GM10266 (cell line): Measurements from ENCODE around the gene RUNX3.

Experiments
- DNase-seq: peaks from one replicate; pipeline ENCODE4 v3.0.0; 2012; ENCODE audit errors: extremely low spot score
- TF ChIP-seq, protein P1 (sequence below): IDR thresholded peaks from 2 replicates; pipeline ENCODE4 v1.5.1; 2012; ENCODE audit warnings: mild to moderate bottlenecking, low read depth; ENCODE audit not compliant: control insufficient read depth, insufficient read depth; ENCODE audit errors: missing control alignments

RUNX3 gene

GRCh38 chr1:24926563-24927249 lies 3.4 kb downstream of the RUNX3 start:
- TF ChIP-seq, protein P1, sequence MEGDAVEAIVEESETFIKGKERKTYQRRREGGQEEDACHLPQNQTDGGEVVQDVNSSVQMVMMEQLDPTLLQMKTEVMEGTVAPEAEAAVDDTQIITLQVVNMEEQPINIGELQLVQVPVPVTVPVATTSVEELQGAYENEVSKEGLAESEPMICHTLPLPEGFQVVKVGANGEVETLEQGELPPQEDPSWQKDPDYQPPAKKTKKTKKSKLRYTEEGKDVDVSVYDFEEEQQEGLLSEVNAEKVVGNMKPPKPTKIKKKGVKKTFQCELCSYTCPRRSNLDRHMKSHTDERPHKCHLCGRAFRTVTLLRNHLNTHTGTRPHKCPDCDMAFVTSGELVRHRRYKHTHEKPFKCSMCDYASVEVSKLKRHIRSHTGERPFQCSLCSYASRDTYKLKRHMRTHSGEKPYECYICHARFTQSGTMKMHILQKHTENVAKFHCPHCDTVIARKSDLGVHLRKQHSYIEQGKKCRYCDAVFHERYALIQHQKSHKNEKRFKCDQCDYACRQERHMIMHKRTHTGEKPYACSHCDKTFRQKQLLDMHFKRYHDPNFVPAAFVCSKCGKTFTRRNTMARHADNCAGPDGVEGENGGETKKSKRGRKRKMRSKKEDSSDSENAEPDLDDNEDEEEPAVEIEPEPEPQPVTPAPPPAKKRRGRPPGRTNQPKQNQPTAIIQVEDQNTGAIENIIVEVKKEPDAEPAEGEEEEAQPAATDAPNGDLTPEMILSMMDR: peak; percentile 18
- no peak for DNase-seq

- no peak for DNase-seq
Measured at GRCh38 chr1:24925963-24926362, 4.1 kb downstream of the RUNX3 start.

DNA sequence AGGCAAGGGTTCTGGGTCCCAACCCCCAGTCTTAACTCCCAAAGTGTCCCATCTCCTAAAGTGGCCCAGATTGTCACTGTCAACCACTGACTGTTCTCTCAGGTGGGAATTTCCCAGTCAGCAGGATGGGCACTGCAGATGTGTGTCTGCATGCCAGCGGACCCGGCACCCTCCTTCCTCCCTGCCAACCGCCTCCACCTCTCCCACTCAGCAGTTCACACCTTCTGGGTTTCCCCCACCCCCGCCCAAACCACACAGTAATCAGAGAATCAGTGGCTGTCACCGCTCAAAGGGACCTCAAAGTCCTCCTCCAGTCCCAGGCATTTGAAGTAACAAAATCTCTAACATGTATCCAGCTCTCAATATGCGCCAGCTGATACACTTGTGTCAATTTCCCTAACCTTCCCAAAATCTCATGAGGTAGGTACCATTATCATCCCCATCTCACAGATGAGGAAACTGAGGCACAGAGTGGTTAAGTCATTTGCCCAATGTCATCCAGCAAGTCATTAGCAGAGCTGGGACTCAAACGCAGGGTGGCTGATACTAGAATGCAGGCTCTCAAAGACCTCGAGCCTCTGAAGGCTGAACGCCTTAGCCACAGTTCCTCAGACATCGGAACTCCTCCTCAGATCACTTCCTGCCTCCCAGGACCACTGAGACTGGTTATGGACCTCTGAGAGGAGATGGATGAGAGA lies 4.8 kb downstream of the RUNX3 start:
- TF ChIP-seq, protein P1: no peak
- peak; percentile 73 for DNase-seq

More at GRCh38 chr1:24925963-24926362, 4.1 kb downstream of the RUNX3 start:
- TF ChIP-seq, protein P1: no peak

- peak; percentile 80 for DNase-seq
- TF ChIP-seq, protein P1: no peak
Measured at GRCh38 chr1:24923485-24924113, 6.5 kb downstream of the RUNX3 start.

DNA sequence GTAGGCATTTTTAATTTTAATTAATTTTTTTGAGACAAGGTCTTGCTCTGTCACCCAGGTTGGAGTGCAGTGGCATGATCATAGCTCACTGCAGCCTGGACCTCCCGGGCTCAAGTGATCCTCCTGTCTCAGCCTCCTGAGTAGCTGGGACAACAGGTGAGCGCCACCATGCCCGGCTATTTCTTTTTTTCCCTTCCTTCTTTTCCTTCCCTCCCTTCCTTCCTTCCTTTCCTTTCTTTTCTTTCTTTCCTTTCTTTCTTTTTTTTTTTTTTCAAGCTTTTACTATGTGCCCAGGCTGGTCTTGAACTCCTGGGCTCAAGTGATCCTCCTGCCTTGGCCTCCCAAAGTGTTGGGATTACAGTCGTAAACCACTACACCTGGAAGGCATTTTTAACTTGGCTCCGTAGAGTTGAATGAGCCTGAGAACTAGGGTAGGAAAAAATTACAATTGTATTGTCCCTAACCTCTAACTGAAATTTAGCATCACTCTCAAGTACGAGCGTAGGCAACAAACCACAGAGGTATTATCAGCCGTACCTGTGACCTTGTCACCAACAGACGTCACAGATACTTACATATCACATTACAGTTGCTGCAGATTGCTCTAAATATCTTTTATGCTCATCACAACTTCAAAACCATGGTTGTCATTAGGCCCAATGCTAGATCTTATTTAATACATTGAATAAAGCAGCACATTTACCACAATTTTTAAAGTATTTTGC lies 8.0 kb downstream of the RUNX3 start:
- no peak for DNase-seq

GRCh38 chr1:24921412-24921811 lies 8.7 kb downstream of the RUNX3 start:
- DNase-seq: no peak
- TF ChIP-seq, protein P1: no peak

More for the DNA sequence above, 8.0 kb downstream of the RUNX3 start:
- TF ChIP-seq, protein P1: no peak

GRCh38 chr1:24920533-24920925 lies 9.5 kb downstream of the RUNX3 start:
- TF ChIP-seq, protein P1: no peak
- peak; percentile 63 for DNase-seq
